Measurements from ENCODE around the gene GSG1L.

- TF ChIP-seq CTCF (conservative IDR thresholded peaks at IDR 0.05) (no peak), ZFX (IDR thresholded peaks at IDR 0.05) (no peak)
Measured at GRCh38 chr16:27839419-27839818, 224.1 kb downstream of the GSG1L start.

Measured in C4-2B (cell line).